GM18511 (cell line): ENCODE measurements around the gene GTF2H2C.
A peak's percentile ranks its signal among the peaks of the same experiment; 100 is the strongest.
"Not testable (repeated sequence)": the region's sequence is repeated elsewhere in the genome, so short reads cannot be mapped to it uniquely, and the experiment has no call there.

ENCODE experiments used
- ATAC-seq: cut with Tn5 transposase; IDR thresholded peaks from one replicate; pipeline ENCODE4 v1.9.1; 2021; ENCODE audit warnings: mild to moderate bottlenecking, moderate library complexity; ENCODE audit not compliant: unreplicated experiment

Gene GTF2H2C

DNA sequence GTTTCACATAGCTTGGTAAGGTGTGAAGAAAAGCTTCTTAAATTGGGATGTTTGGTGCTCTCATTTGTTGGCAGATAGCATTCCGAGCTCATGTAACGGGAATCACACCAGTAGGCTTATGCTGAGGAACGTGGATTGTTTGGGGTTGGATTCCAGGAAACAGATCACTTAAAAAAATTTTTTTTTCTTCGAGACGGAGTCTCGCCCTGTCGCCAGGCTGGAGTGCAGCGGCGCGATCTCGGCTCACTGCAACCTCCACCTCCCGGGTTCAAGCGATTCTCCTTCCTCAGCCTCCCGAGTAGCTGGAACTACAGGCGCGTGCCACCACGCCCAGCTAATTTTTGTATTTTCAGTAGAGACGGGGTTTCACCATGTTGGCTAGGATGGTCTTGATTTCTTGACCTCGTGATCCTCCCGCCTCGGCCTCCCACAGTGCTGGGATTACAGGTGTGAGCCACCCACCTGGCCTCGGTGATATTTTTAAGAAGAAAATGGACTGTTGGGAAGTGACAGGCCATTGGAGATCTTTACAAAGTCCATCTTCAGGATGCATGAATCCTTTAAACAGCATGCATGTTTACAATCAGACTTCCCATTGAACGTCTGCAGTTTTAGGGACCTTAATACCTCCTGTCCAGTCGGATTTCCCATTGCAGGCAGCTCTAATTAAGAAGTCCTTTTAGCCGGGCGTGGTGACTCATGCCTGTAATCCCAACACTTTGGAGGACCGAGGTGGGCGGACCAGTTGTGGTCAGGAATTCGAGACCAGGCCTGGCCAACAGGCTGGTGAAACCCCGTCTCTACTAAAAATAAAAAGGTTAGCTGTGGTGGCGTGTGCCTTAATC is 818 bp downstream of the GTF2H2C start:
- not testable (repeated sequence) for ATAC-seq

DNA sequence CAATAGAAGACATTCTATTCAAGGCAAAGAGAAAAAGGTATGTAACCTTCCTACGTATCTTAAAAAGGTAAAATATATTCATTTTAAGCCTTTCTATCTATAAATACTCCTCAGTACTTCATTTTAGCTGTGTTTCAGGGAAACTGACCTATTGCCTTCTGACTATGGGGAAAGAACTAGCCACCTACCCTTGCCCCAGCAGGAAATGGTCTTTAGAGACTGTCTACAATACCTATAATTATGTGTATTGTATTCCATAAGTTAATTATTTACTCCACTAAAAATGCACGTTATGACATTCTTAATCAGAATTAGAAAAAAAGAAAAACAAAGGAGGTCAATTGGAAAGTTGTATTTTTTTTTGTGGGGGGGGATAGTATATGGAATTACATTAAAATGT is 6.2 kb downstream of the GTF2H2C start:
- ATAC-seq: not testable (repeated sequence)

DNA sequence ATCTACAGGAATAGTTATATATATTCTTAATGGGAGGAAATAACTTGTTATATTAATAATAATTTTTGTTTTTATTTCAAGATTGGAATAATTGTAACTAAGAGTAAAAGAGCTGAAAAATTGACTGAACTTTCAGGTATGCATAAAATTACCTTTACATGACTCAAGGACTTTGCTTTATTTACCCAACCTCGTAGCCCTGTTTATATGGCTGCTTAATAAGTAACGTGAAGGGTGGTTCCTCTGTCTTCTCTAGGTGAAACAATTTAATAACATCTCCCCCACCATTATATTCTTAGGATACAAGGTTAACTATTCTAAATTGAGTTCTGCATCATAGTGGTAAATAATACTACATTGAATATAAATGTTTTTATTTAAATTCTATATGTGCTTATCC is 8.1 kb downstream of the GTF2H2C start:
- not testable (repeated sequence) for ATAC-seq

DNA sequence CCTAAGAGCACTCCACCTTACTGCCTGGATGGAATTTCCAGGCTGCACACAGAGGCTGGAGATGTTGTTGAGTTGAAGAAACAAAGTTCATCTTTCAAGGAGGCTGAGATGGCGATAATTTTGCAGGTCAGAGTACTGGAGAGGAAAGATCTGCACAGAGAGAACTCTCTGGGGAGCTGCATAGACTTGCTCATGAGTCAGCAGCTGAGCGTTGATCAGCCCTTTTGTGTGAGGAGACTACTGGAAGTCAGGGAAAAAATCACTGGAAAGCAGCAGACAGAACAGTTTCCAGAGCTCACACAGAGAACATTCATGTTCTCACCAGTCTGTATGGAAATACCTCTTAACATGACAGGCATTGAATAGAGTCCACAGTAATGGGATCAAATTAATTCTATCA is 23.4 kb downstream of the GTF2H2C start:
- ATAC-seq: not testable (repeated sequence)

DNA sequence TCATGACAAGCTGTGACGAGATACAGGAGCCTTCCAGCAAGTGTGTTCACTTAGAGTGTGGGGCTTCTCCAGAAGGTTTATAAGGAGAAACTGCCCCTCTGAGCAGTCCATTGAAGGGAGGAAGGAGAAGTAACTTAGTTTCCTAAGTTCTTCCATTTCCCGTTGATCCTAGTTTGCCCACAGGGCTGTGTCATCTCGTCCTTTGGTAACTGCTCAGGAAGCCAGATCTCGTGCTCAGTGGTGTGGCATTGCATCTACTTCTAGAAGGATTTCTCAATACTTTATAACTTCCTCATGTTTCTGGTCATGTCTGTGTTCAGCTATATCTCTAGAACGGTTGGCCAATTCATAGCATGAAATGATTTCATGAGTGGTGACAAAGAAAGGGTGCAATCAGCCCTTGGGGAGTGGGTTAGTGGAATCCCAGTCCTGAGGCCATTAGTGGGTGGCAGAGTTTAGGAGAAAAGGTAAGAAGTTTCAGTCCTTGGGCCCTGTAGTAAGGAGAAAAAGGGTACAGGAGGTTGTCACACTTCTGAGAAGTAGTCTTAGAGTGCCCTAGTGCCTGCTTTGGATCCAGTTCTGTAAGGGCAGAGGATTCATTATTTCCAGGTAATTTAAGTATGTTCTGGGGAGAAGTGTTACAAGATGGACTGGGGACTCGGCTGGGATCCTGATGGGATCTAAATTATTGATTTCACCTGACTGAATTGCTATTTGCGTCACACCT is 36.3 kb downstream of the GTF2H2C start:
- not testable (repeated sequence) for ATAC-seq

DNA sequence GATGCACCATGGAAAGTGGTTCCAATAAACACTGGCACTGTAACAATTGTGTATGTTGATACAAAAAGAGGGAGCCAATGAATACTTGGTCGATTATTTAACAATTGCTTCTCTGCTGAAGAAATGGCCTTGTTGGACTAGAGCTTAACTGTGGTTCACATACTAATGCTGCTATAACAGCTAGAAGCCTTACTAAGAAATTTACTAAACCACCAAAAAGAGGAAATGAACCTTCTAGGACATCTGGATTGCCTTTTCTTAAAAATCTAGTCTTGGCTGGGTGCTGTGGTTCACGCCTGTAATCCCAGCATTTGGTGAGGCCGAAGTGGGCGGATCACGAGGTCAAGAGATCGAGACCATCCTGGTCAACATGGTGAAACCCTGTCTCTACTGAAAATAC is 42.0 kb downstream of the GTF2H2C start:
- ATAC-seq: peak; percentile 91

DNA sequence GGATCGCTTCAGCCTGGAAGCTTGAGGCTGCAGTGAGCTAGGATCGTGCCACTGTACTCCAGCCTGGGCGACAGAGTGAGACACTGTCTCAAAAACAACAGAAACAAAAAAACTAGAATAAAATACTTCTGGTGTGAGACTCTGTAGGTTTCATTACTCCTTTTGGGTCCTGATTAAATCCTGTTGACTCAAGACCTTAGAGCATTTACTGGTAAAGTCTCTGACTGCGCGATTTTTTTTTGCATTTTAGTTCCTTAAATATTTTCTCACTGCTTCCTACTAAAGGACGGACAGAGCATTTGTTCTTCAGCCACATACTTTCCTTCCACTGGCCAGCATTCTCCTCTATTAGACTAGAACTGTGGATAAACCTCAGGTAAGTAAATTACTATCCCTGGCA is 46.8 kb downstream of the GTF2H2C start:
- ATAC-seq: not testable (repeated sequence)

DNA sequence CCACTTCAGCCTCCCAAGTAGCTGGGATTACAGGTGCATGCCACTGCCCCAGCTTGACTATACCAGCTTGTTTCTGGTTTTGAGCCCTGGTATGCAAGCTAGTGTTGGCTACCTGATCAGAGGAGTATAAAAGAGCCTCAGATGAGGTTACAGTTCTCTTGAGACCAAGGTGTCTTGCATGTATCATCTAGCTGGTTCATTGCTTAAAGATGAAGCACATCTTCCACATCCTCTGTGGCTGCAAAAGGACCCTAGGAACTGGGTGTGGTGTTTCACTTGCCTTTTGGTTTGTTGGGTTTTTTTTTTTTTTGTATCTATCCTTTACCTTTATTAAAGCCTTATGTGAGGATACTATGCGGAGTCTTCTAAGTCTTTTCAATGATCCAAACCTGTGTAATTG is 47.8 kb downstream of the GTF2H2C start:
- not testable (repeated sequence) for ATAC-seq

DNA sequence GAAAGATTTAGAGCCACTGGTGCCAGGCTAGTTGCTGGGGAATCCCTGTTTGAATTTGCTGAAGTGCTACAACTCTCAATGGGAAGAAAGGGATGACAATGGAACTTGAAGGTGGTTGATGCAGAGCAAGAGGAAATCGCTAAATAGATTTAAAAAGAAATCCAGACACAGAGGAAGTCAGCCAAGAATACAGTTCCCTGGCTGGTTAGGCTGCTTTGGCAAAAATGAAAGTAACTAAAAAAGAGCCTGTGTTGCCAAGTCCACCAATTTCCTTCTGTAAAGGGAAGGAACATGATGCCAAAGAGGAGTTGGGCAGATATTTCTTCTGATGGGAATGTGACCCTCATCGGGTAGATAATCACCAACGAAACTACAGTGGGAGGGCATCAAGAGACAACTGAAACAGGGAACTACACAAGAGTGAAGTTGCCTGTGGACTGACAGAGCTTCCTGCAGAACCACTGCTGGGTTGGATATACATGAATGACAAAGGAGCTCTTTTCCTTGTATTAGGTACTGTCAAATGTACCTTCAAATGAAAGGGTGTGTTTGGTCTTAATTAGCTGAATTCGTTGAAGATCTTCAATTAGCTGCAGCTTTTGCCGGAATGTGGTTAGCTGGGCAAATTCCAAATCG is 49.0 kb downstream of the GTF2H2C start:
- ATAC-seq: not testable (repeated sequence)

DNA sequence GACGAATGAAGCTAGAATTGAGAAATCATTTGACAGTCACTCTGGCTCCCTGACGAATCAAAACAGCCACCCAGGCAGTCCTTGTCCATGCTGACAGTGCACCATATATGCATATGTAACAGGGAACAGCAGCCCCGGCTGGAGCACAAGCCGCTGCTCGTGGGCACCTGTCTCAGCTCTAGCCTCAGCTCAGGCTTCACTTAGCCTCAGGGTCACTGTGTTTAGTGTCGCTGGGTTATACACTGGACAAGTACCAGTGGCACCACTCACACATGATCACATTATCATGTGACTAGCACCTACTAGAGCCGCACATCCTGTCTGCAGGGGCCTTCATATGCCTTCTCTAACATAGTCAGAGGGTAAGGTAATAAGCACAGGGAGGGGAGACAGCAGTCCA is 54.9 kb downstream of the GTF2H2C start:
- not testable (repeated sequence) for ATAC-seq

DNA sequence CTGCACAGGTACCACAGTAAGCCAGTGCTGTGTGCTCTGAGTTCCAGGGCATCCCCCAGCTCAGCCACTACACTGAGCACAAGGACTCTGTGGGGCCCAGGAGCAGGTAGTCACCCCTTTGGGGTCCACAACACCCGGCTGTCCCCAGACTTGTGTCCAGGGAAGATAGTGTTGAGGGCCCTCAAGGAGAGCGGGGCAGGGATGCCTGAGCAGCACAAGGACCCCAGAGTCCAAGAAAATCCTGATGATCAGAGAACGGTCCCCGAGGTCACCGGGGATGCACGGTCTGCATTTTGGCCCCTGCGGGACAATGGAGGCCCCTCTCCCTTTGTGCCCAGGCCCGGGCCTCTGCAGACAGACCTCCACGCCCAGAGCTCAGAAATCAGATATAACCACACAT is 71.9 kb downstream of the GTF2H2C start:
- not testable (repeated sequence) for ATAC-seq
